GM13977 (cell line): ENCODE data around the gene GDNF.
A peak's percentile ranks its signal among the peaks of the same experiment; 100 is the strongest.

Source experiments
- DNase-seq: peaks from one replicate; pipeline ENCODE4 v3.0.0; 2012; ENCODE audit warnings: low spot score
- in situ Hi-C: fragments of 300-500 bp; cut with MboI; formaldehyde crosslinking; loops from one replicate; pipeline ENCODE4 v1.12.0; 2022; ENCODE audit warnings: low sequenced_read_pairs, low pct_unique_long_range_greater_than_20kb, mixed read lengths, inconsistent platforms; ENCODE audit not compliant: unreplicated experiment
- TF ChIP-seq, protein P1 (sequence below): IDR thresholded peaks from 2 replicates; pipeline ENCODE4 v1.5.1; 2012; ENCODE audit warnings: mild to moderate bottlenecking, control low read depth; ENCODE audit not compliant: insufficient read depth; ENCODE audit errors: extremely low read depth, missing control alignments

Gene GDNF

DNA sequence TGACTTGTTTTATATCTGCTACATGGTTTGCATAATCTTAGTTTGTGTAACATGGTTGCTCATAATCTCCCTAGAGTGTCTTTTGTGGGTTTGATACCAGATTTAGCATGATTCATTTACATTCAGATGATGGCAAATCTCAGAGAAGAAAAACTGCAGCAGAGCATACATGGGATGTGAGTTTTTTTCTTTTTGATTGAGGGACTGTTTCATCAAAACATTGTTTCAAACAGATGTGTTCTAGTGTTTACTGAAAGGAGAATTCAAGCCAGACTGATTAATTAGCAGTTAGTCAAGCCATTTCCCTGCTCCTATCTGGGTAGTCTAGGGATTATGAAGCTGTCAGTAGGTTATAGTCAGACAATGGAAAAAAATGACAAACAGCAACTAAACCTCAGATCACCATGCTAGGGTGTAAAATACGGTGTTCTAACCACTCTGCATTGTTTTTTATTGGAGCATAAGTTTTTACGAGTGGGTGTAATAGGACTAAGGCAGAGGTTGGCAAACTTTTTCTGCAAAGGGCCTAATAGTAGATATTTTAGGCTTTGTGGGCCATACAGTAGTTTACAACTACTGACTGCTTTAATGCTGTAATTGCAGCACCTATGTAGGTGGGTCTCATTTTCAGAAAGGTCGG, 10.5 kb upstream of the GDNF start:
- DNase-seq = no peak
- in situ Hi-C loops = no loop called here
- TF ChIP-seq, protein P1, sequence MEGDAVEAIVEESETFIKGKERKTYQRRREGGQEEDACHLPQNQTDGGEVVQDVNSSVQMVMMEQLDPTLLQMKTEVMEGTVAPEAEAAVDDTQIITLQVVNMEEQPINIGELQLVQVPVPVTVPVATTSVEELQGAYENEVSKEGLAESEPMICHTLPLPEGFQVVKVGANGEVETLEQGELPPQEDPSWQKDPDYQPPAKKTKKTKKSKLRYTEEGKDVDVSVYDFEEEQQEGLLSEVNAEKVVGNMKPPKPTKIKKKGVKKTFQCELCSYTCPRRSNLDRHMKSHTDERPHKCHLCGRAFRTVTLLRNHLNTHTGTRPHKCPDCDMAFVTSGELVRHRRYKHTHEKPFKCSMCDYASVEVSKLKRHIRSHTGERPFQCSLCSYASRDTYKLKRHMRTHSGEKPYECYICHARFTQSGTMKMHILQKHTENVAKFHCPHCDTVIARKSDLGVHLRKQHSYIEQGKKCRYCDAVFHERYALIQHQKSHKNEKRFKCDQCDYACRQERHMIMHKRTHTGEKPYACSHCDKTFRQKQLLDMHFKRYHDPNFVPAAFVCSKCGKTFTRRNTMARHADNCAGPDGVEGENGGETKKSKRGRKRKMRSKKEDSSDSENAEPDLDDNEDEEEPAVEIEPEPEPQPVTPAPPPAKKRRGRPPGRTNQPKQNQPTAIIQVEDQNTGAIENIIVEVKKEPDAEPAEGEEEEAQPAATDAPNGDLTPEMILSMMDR = no peak

DNA sequence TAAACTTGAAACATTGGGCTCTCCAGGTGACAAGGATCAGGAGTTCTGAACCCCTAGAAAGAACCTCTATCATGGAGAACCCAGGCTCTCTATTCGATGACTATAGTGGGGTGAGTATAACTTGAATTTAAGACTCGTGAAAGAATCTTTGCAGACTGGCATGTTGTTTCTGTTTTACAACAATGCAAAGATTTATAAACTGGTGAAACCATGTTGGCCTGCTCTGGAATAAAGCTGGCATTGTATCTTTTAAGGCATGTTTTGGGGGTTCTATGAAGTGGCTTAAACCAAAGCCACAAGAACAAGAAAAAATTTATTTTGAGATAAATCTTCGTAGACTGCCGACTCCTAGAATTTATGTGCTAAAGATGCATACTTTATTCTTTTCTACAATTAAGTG, 9.8 kb upstream of the GDNF start:
- DNase-seq = no peak
- in situ Hi-C loops = no loop called here
- TF ChIP-seq, protein P1 = no peak

DNA sequence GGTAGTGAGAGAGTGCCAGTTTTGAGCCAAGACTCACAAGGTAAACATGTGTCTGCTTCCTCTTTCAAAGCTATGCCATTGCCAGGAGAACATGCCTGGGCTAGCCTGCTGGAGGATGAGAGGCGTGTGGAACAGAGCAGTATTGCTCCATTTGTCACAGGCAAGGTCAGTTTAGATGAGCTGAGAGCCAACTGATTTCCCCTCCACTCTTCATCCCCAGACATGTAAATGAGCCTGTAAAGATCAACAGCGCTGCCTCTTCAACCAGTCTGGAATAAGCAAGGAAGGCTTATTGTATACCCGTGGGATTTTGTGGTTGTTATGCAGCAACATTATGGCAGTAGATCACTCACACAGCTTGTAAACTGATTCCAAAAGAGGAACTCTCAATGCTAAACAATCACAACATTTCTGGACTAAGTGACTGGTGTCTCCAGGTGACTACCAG, 8.2 kb upstream of the GDNF start:
- DNase-seq = peak; percentile 25
- in situ Hi-C loops = no loop called here
- TF ChIP-seq, protein P1 = no peak

DNA sequence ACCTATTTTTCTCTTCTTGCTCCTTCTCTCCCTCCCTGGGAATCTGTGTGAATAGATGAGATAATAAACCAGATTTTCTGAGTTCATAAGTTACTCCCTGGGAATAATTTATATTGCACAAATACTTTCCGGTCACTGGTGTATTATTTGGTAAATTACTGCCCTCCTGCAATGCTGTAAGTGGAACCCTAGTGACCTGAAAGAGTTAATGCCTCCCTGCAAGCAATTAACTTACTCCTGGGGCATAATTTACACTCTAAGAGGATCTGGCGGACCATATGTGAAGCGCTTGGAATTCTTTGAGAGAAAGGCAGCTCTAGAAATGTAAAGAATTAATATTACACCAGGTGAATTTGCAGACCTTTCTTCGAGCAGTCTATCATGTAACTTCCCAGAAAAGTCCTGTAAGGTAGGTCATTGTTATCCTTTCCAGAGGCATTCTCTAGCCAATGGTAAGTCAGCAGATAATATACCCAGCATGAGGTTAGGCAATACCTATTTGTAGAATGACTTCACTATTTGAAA, 7.0 kb upstream of the GDNF start:
- TF ChIP-seq, protein P1 = no peak

DNA sequence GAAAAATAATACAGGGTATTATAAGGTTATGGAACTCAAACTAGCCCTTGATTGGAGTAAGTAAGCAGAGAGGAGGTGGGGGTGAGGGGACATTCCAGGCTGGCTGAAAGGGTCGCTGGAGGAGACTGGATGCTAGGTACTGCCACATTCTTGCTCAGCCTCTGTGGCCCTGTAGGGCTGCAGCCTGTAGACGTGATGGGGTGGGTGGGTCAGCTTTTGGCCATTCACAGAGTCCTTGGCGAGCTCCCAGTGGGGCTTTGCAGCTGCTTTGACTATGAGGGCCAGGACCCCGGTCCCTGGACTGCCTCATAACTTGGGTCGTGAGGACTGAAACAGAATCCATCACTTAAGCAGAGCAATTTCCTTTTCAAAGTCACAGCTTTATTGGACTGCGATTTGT, 4.2 kb upstream of the GDNF start:
- TF ChIP-seq, protein P1 = no peak
- in situ Hi-C loops = no loop called here
- DNase-seq = no peak

More for the DNA sequence above, 7.0 kb upstream of the GDNF start:
- in situ Hi-C loops = no loop called here
- DNase-seq = no peak

DNA sequence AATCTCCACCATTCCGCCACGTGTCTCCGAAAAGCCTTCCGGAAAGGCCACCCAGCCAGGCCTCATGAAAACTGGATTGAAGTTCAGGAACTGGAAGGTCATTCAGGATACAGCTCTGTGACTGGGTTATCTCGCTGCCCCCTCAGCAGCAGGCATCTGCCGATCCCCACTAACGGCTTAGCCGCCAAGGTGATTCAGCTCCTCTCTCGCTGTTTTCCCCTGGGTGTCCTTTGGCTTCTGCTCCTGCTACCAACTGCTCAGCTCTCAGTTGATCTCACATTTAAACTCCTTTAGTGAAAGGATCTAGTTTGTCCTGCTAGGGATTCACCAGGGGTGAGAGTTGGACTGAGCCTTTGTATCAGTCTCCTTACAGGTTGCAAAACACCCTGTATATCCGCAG, 2.2 kb upstream of the GDNF start:
- no peak for DNase-seq
- TF ChIP-seq, protein P1 = no peak
- in situ Hi-C loops = no loop called here

DNA sequence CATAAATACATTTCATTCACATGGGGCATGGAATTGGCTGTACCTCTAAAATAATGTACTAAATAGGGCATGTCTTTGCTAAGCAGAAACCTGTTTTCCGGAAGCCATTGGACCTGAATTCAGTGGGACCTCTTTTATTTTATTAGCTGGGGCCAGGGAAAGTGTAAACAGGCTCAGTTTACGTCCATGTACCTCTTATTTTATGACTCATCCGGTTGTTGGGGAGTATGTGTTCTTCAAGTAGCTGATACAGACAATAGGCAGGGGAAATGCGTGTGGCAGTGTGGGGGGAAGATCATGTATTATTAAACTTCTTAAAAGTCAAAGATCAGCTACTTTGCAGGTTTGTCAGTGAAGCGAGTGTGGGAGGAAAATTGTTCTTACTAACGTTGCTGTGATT, 1.4 kb upstream of the GDNF start:
- TF ChIP-seq, protein P1 = no peak
- DNase-seq = no peak
- in situ Hi-C loops = no loop called here
